H9 (cell line): ENCODE results near the gene UBXN11. TPM values are rescaled to one million over a fixed set of nuclear protein-coding genes. Genes with fewer than 3 reads are reported as not detected.

Source experiments
- DNase-seq: peaks from one replicate; pipeline ENCODE4 v3.0.0-alpha.2; 2017
- H2AFZ ChIP-seq: one replicate; pipeline ENCODE4 v1.6.1; 2013; ENCODE audit warnings: mild to moderate bottlenecking, low read length, control low read depth, moderate library complexity
- H2AK5ac ChIP-seq: 2 replicates; pipeline ENCODE4 v1.6.1; 2013; ENCODE audit warnings: low read length, control low read depth, mixed read lengths; ENCODE audit not compliant: insufficient read length
- H2BK120ac ChIP-seq: one replicate; pipeline ENCODE4 v1.6.1; 2013; ENCODE audit warnings: low read depth, mild to moderate bottlenecking, low read length, control low read depth, inconsistent platforms; ENCODE audit not compliant: poor library complexity, severe bottlenecking
- H2BK12ac ChIP-seq: 2 replicates; pipeline ENCODE4 v1.6.1; 2013; ENCODE audit warnings: low read length, control low read depth, mixed read lengths, low read depth; ENCODE audit not compliant: insufficient read length
- H2BK15ac ChIP-seq: 2 replicates; pipeline ENCODE4 v1.6.1; 2013; ENCODE audit warnings: low read depth, low read length, control low read depth
- H2BK20ac ChIP-seq: one replicate; pipeline ENCODE4 v1.6.1; 2013; ENCODE audit warnings: low read depth, mild to moderate bottlenecking, low read length, control low read depth, inconsistent platforms; ENCODE audit not compliant: poor library complexity, severe bottlenecking
- H2BK5ac ChIP-seq: 2 replicates; pipeline ENCODE4 v1.6.1; 2013; ENCODE audit warnings: low read length, control low read depth, mixed read lengths; ENCODE audit not compliant: insufficient read length
- H3K14ac ChIP-seq: 2 replicates; pipeline ENCODE4 v1.6.1; 2013; ENCODE audit warnings: low read length, control low read depth; ENCODE audit not compliant: insufficient read depth
- H3K18ac ChIP-seq: 2 replicates; pipeline ENCODE4 v1.6.1; 2013; ENCODE audit warnings: low read depth, mild to moderate bottlenecking, mixed read lengths, low read length, control low read depth; ENCODE audit not compliant: insufficient read length
- H3K23ac ChIP-seq: 2 replicates; pipeline ENCODE4 v1.6.1; 2013; ENCODE audit warnings: low read length, control low read depth, mixed read lengths, low read depth; ENCODE audit not compliant: insufficient read length
- H3K23me2 ChIP-seq: 2 replicates; pipeline ENCODE4 v1.6.1; 2013; ENCODE audit warnings: low read depth, mild to moderate bottlenecking, mixed read lengths, low read length, control low read depth; ENCODE audit not compliant: insufficient read length, poor library complexity, severe bottlenecking
- H3K27ac ChIP-seq: 2 replicates; pipeline ENCODE4 v1.5.1; 2013; ENCODE audit warnings: low read length, control low read depth, mixed read lengths, low read depth; ENCODE audit not compliant: insufficient read length
- H3K27me3 ChIP-seq: 2 replicates; pipeline ENCODE4 v1.6.1; 2013; ENCODE audit warnings: low read length, control low read depth, inconsistent platforms; ENCODE audit not compliant: insufficient read depth
- H3K4ac ChIP-seq: 2 replicates; pipeline ENCODE4 v1.6.1; 2013; ENCODE audit warnings: low read depth, mild to moderate bottlenecking, control low read depth, inconsistent platforms, low read length, moderate library complexity
- H3K4me1 ChIP-seq: 2 replicates; pipeline ENCODE4 v1.6.1; 2013; ENCODE audit warnings: low read length, control low read depth, inconsistent platforms; ENCODE audit not compliant: insufficient read depth
- H3K4me2 ChIP-seq: 2 replicates; pipeline ENCODE4 v1.6.1; 2013; ENCODE audit warnings: low read length, control low read depth, mixed read lengths; ENCODE audit not compliant: insufficient read length, insufficient read depth
- H3K56ac ChIP-seq: 2 replicates; pipeline ENCODE4 v1.6.1; 2013; ENCODE audit warnings: low read depth, mild to moderate bottlenecking, mixed read lengths, low read length, control low read depth; ENCODE audit not compliant: insufficient read length
- H3K79me1 ChIP-seq: 2 replicates; pipeline ENCODE4 v1.6.1; 2013; ENCODE audit warnings: low read depth, mild to moderate bottlenecking, moderate library complexity, low read length, control low read depth, inconsistent platforms; ENCODE audit not compliant: insufficient read depth, poor library complexity, severe bottlenecking
- H3K79me2 ChIP-seq: 2 replicates; pipeline ENCODE4 v1.6.1; 2013; ENCODE audit warnings: low read length, control low read depth, inconsistent platforms; ENCODE audit not compliant: insufficient read depth
- H3K9ac ChIP-seq: 2 replicates; pipeline ENCODE4 v1.6.1; 2013; ENCODE audit warnings: low read length, control low read depth, mixed read lengths; ENCODE audit not compliant: insufficient read length; ENCODE audit errors: extremely low read depth
- H3K9me3 ChIP-seq: one replicate; pipeline ENCODE4 v1.6.1; 2013; ENCODE audit warnings: low read depth, low read length, inconsistent platforms; ENCODE audit not compliant: control insufficient read depth
- H3T11ph ChIP-seq: one replicate; pipeline ENCODE4 v1.6.1; 2013; ENCODE audit warnings: mild to moderate bottlenecking, low read length, control low read depth, inconsistent platforms
- H4K20me1 ChIP-seq: one replicate; pipeline ENCODE4 v1.6.1; 2013; ENCODE audit not compliant: control insufficient read depth, insufficient read length, insufficient read depth
- H4K5ac ChIP-seq: 2 replicates; pipeline ENCODE4 v1.6.1; 2013; ENCODE audit warnings: low read depth, mild to moderate bottlenecking, mixed read lengths, low read length, control low read depth; ENCODE audit not compliant: insufficient read length
- H4K8ac ChIP-seq: replicated peaks from 2 replicates; pipeline ENCODE4 v1.6.1; 2013; ENCODE audit warnings: low read length, control low read depth, mixed read lengths, low read depth; ENCODE audit not compliant: insufficient read length
- H4K91ac ChIP-seq: 2 replicates; pipeline ENCODE4 v1.6.1; 2013; ENCODE audit warnings: low read depth, mild to moderate bottlenecking, moderate library complexity, mixed read lengths, low read length, control low read depth; ENCODE audit not compliant: insufficient read length
- H3K27ac Mint-ChIP-seq, 3 experiments: 2 replicates in 2 of 3; 3 replicates in 1 of 3; pipeline ENCODE4 v1.8.0; 2020 to 2021; ENCODE audit warnings: mixed read lengths in 3 of 3, mild to moderate bottlenecking in 1 of 3, moderate library complexity in 1 of 3
- H3K27me3 Mint-ChIP-seq: 2 replicates; pipeline ENCODE4 v1.8.0; 2021; ENCODE audit warnings: low read depth, mild to moderate bottlenecking, moderate library complexity, mixed read lengths
- H3K36me3 Mint-ChIP-seq, 3 experiments: 2 replicates in 2 of 3; 3 replicates in 1 of 3; pipeline ENCODE4 v1.8.0; 2020 to 2021; ENCODE audit warnings: low read depth in 3 of 3, mixed read lengths in 3 of 3; ENCODE audit not compliant: insufficient read depth in 1 of 3
- H3K4me1 Mint-ChIP-seq, 2 experiments: 2 replicates each; pipeline ENCODE4 v1.8.0; 2020; ENCODE audit warnings: mixed read lengths in 2 of 2
- H3K4me3 Mint-ChIP-seq, 2 experiments: 2 replicates in 1 of 2; 3 replicates in 1 of 2; pipeline ENCODE4 v1.8.0; 2020 to 2021; ENCODE audit warnings: mild to moderate bottlenecking in 2 of 2, mixed read lengths in 2 of 2, moderate library complexity in 1 of 2
- H3K9me3 Mint-ChIP-seq, 2 experiments: 2 replicates in 1 of 2; 3 replicates in 1 of 2; pipeline ENCODE4 v1.8.0; 2020; ENCODE audit warnings: mild to moderate bottlenecking in 2 of 2, mixed read lengths in 2 of 2, moderate library complexity in 1 of 2
- WGBS: extraction: QIAGEN DNeasy Blood & Tissue Kit; methylation state at CpG from one replicate; pipeline ENCODE4 v1.1.7; 2013; ENCODE audit warnings: missing lambda C conversion rate, low lambda C conversion rate, mixed read lengths; ENCODE audit not compliant: insufficient read length; ENCODE audit errors: extremely low coverage; 5-methylcytosine and 5-hydroxymethylcytosine counted together
- total RNA-seq: library from RNA; stranded (reverse); gene quantifications from 2 replicates; pipeline ENCODE4 v1.2.1, GENCODE V29; 2021
- TF ChIP-seq, protein P1 (sequence below): fragments of 200-600 bp; sonication (generic); conservative IDR thresholded peaks from 3 replicates; pipeline ENCODE4 v1.8.0; 2021; ENCODE audit warnings: antibody characterized with exemption, mild to moderate bottlenecking

UBXN11 gene
- total RNA-seq, 1 experiment from 2014 or later: 13.7 TPM

DNA sequence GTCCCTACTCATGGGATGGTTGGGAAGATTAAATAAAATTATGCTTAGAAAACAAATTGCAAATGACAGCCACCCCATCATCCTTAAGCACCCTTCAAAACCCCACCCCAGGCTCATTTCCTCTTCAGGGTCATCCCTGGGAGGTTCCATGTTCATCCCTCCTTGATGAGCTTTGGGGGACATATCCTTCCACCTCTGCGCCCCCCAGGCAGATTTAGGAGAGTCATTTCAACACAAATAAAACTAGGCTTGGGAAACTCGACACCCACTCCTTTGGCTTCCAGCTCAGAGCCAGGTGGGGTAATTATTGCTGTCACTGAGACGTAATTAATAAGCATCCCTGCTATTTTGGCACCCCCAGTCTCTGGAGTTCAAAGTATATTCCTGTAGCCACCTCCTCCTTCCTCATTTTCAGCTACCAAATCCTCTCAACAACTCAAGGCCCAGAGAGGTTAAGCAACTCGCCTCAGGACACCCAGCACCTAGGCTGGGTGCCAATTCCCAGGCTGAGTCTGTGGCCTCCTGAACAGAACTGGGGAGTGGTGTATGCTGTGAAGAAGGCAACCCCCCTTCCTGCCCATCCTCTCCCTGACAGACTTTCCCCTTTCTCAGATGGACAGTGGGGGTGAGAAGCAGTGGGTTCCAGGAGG lies 46.9 kb upstream of the UBXN11 start:
- Histone ChIP-seq H3K14ac (no peak overlapping the region; the same call in 1 of the 2 replicates), H3K56ac (no peak overlapping the region), H3K4me1 (peaks cover 3% of the 10 kb centered on the region), H2BK12ac (no peak overlapping the region), H3K79me2 (no peaks in the 10 kb centered on the region), H3T11ph (no peak overlapping the region), H2BK120ac (no peak overlapping the region), H4K20me1 (no peaks in the 10 kb centered on the region), H3K9me3 (no peaks in the 10 kb centered on the region), H2AFZ (no peak overlapping the region), H3K27me3 (no peaks in the 10 kb centered on the region), H2BK20ac (no peak overlapping the region), H3K23ac (no peak overlapping the region), H3K9ac (no peak overlapping the region), H4K5ac (no peak overlapping the region), H2BK15ac (no peak overlapping the region), H3K79me1 (no peaks in the 10 kb centered on the region), H4K8ac (no peak overlapping the region), H2AK5ac (no peak overlapping the region), H2BK5ac (no peak overlapping the region), H3K23me2 (no peaks in the 10 kb centered on the region), H4K91ac (no peak overlapping the region), H3K27ac (no peak overlapping the region), H3K4ac (no peak overlapping the region), H3K18ac (no peak overlapping the region), H3K4me2 (no peak overlapping the region)
- H3K27me3 Mint-ChIP-seq: peaks cover 4% of the 10 kb centered on the region
- H3K9me3 Mint-ChIP-seq: no peaks in the 10 kb centered on the region
- H3K36me3 Mint-ChIP-seq: no peaks in the 10 kb centered on the region
- no peak overlapping the region; a peak in 1 of 5 replicates for H3K4me3 Mint-ChIP-seq
- no peak overlapping the region for H3K27ac Mint-ChIP-seq
- no CpG with 5 or more reads among the region's 4 CpGs for WGBS
- TF ChIP-seq, protein P1, sequence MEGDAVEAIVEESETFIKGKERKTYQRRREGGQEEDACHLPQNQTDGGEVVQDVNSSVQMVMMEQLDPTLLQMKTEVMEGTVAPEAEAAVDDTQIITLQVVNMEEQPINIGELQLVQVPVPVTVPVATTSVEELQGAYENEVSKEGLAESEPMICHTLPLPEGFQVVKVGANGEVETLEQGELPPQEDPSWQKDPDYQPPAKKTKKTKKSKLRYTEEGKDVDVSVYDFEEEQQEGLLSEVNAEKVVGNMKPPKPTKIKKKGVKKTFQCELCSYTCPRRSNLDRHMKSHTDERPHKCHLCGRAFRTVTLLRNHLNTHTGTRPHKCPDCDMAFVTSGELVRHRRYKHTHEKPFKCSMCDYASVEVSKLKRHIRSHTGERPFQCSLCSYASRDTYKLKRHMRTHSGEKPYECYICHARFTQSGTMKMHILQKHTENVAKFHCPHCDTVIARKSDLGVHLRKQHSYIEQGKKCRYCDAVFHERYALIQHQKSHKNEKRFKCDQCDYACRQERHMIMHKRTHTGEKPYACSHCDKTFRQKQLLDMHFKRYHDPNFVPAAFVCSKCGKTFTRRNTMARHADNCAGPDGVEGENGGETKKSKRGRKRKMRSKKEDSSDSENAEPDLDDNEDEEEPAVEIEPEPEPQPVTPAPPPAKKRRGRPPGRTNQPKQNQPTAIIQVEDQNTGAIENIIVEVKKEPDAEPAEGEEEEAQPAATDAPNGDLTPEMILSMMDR: no peak
- no peak for DNase-seq
- peaks cover 35 to 47% of the 10 kb centered on the region in 2 experiments for H3K4me1 Mint-ChIP-seq
